ENCODE measurements around the gene KRTAP9-3. TPM values are rescaled to one million over a fixed set of nuclear protein-coding genes. Genes with fewer than 3 reads are reported as not detected.

KRTAP9-3 gene
- polyA plus RNA-seq = not detected in 2 replicates

GRCh38 chr17:41232399-41233105 is at the start of gene KRTAP9-3:
Gene KRTAP9-3, plus strand, starts transcription at chr17:41232449. Its CDS starts 53 bp downstream, at chr17:41232502.

GRCh38 chr17:41184480-41184961 is 47.7 kb upstream of the KRTAP9-3 start, which contains the start of gene KRTAP4-1:
Gene KRTAP4-1, minus strand, starts transcription at chr17:41184911. Its CDS starts 57 bp downstream, at chr17:41184854.

GRCh38 chr17:41189837-41190318 is 42.4 kb upstream of the KRTAP9-3 start, which contains the start of gene KRTAP9-1:
Gene KRTAP9-1, plus strand, starts transcription at chr17:41189887. Its CDS starts 0 bp downstream, at chr17:41189887.

GRCh38 chr17:41226598-41227095 is 5.6 kb upstream of the KRTAP9-3 start, which contains the start of gene KRTAP9-2:
Gene KRTAP9-2, plus strand, starts transcription at chr17:41226648. Its CDS starts 7 bp downstream, at chr17:41226655.

GRCh38 chr17:41237949-41238437 is 5.7 kb downstream of the KRTAP9-3 start, which contains the start of gene KRTAP9-8:
Gene KRTAP9-8, plus strand, starts transcription at chr17:41237999. Its CDS starts 53 bp downstream, at chr17:41238052.

GRCh38 chr17:41249637-41250240 is 17.5 kb downstream of the KRTAP9-3 start, which contains the start of gene KRTAP9-4:
Gene KRTAP9-4, plus strand, starts transcription at chr17:41249687. Its CDS starts 34 bp downstream, at chr17:41249721.

GRCh38 chr17:41255381-41256290 is 23.4 kb downstream of the KRTAP9-3 start, which contains the start of gene KRTAP9-9:
Gene KRTAP9-9, plus strand, starts transcription at chr17:41255384.

GRCh38 chr17:41265078-41265477 is 32.8 kb downstream of the KRTAP9-3 start, which contains the start of gene KRTAP9-6:
Gene KRTAP9-6, plus strand, starts transcription at chr17:41265378. Its CDS starts 0 bp downstream, at chr17:41265378.

GRCh38 chr17:41275648-41276190 is 43.5 kb downstream of the KRTAP9-3 start, which contains the start of gene KRTAP9-7:
Gene KRTAP9-7, plus strand, starts transcription at chr17:41275698. Its CDS starts 0 bp downstream, at chr17:41275698.

Other genes with a start within 250 kb of the KRTAP9-3 start
- gene KRT40, start 248.1 kb upstream of the KRTAP9-3 start, polyA plus RNA-seq = not detected in 2 replicates
- gene KRTAP3-3, start 238.3 kb upstream of the KRTAP9-3 start, polyA plus RNA-seq = not detected in 2 replicates
- not detected in 2 replicates for gene KRTAP3-2, start 232.5 kb upstream of the KRTAP9-3 start, polyA plus RNA-seq
- gene KRTAP3-1, start 223.3 kb upstream of the KRTAP9-3 start, polyA plus RNA-seq = not detected in 2 replicates
- not detected in 2 replicates for gene KRTAP1-5, start 205.2 kb upstream of the KRTAP9-3 start, polyA plus RNA-seq
- gene KRTAP1-4, start 202.3 kb upstream of the KRTAP9-3 start, polyA plus RNA-seq = not detected in 2 replicates
- gene KRTAP1-3, start 197.6 kb upstream of the KRTAP9-3 start, polyA plus RNA-seq = not detected in 2 replicates
- gene KRTAP1-1, start 191.0 kb upstream of the KRTAP9-3 start, polyA plus RNA-seq = 0.28 TPM in 1 of 2 replicates, not detected in the other
- not detected in 2 replicates for gene KRTAP2-1, start 185.1 kb upstream of the KRTAP9-3 start, polyA plus RNA-seq
- gene KRTAP2-2, start 177.2 kb upstream of the KRTAP9-3 start, polyA plus RNA-seq = not detected in 2 replicates
- not detected in 2 replicates for gene KRTAP2-3, start 172.3 kb upstream of the KRTAP9-3 start, polyA plus RNA-seq
- gene KRTAP2-4, start 166.6 kb upstream of the KRTAP9-3 start, polyA plus RNA-seq = not detected in 2 replicates
- gene KRTAP4-7, start 148.3 kb upstream of the KRTAP9-3 start, polyA plus RNA-seq = not detected in 2 replicates
- not detected in 2 replicates for gene KRTAP4-8, start 134.3 kb upstream of the KRTAP9-3 start, polyA plus RNA-seq
- gene KRTAP4-16, start 130.2 kb upstream of the KRTAP9-3 start, polyA plus RNA-seq = not detected in 2 replicates
- not detected in 2 replicates for gene KRTAP4-9, start 127.1 kb upstream of the KRTAP9-3 start, polyA plus RNA-seq
- not detected in 2 replicates for gene KRTAP4-11, start 114.1 kb upstream of the KRTAP9-3 start, polyA plus RNA-seq
- gene KRTAP4-12, start 108.3 kb upstream of the KRTAP9-3 start, polyA plus RNA-seq = not detected in 2 replicates
- not detected in 2 replicates for gene KRTAP4-6, start 91.9 kb upstream of the KRTAP9-3 start, polyA plus RNA-seq
- not detected in 2 replicates for gene KRTAP4-5, start 82.6 kb upstream of the KRTAP9-3 start, polyA plus RNA-seq
- gene KRTAP4-4, start 71.7 kb upstream of the KRTAP9-3 start, polyA plus RNA-seq = not detected in 2 replicates
- not detected in 2 replicates for gene KRTAP4-3, start 64.2 kb upstream of the KRTAP9-3 start, polyA plus RNA-seq
- gene KRTAP4-2, start 54.2 kb upstream of the KRTAP9-3 start, polyA plus RNA-seq = not detected in 2 replicates
- not detected in 2 replicates for gene KRTAP4-1, start 47.5 kb upstream of the KRTAP9-3 start, polyA plus RNA-seq
- gene KRTAP9-1, start 42.6 kb upstream of the KRTAP9-3 start, polyA plus RNA-seq = not detected in 2 replicates
- gene KRTAP9-2, start 5.8 kb upstream of the KRTAP9-3 start, polyA plus RNA-seq = not detected in 2 replicates
- gene KRTAP9-8, start 5.5 kb downstream of the KRTAP9-3 start, polyA plus RNA-seq = not detected in 2 replicates
- gene KRTAP9-4, start 17.2 kb downstream of the KRTAP9-3 start, polyA plus RNA-seq = not detected in 2 replicates
- gene KRTAP9-9, start 22.9 kb downstream of the KRTAP9-3 start, polyA plus RNA-seq = not detected in 2 replicates
- gene KRTAP9-6, start 32.9 kb downstream of the KRTAP9-3 start, polyA plus RNA-seq = not detected in 2 replicates
- not detected in 2 replicates for gene KRTAP9-7, start 43.2 kb downstream of the KRTAP9-3 start, polyA plus RNA-seq
- not detected in 2 replicates for gene KRTAP29-1, start 70.4 kb downstream of the KRTAP9-3 start, polyA plus RNA-seq
- gene KRTAP16-1, start 76.9 kb downstream of the KRTAP9-3 start, polyA plus RNA-seq = not detected in 2 replicates
- gene KRTAP17-1, start 83.3 kb downstream of the KRTAP9-3 start, polyA plus RNA-seq = not detected in 2 replicates
- not detected in 2 replicates for gene KRT33A, start 118.4 kb downstream of the KRTAP9-3 start, polyA plus RNA-seq
- not detected in 2 replicates for gene KRT33B, start 137.4 kb downstream of the KRTAP9-3 start, polyA plus RNA-seq
- not detected in 2 replicates for gene KRT34, start 149.9 kb downstream of the KRTAP9-3 start, polyA plus RNA-seq
- 2.2 TPM in 1 of 2 replicates, not detected in the other for gene KRT31, start 165.2 kb downstream of the KRTAP9-3 start, polyA plus RNA-seq
- gene KRT37, start 192.1 kb downstream of the KRTAP9-3 start, polyA plus RNA-seq = not detected in 2 replicates
- gene KRT38, start 208.5 kb downstream of the KRTAP9-3 start, polyA plus RNA-seq = not detected in 2 replicates
- not detected in 2 replicates for gene KRT32, start 234.9 kb downstream of the KRTAP9-3 start, polyA plus RNA-seq
- gene KRT35, start 248.7 kb downstream of the KRTAP9-3 start, polyA plus RNA-seq = not detected in 2 replicates

Data from Purkinje cell (primary cell).